KOPT-K1 (cell line): Measurements from ENCODE around the gene RHOH.

Source experiments
- H3K27ac ChIP-seq: fragments of 200-600 bp; sonication (generic); 2 replicates; pipeline ENCODE4 v1.5.1; 2016; ENCODE audit warnings: antibody characterized with exemption, mild to moderate bottlenecking, low read depth, low read length; ENCODE audit not compliant: poor library complexity, severe bottlenecking
- H3K36me3 ChIP-seq: fragments of 200-600 bp; sonication (generic); 2 replicates; pipeline ENCODE4 v1.5.1; 2017; ENCODE audit warnings: antibody characterized with exemption, mild to moderate bottlenecking, low read length, moderate library complexity; ENCODE audit not compliant: insufficient read depth
- H3K9me3 ChIP-seq: fragments of 200-600 bp; sonication (generic); 2 replicates; pipeline ENCODE4 v1.5.1; 2017; ENCODE audit warnings: antibody characterized with exemption, low read length, mild to moderate bottlenecking; ENCODE audit not compliant: insufficient read depth, poor library complexity, severe bottlenecking

Gene RHOH

GRCh38 chr4:40231316-40231863 lies 34.6 kb downstream of the RHOH start:
- Histone ChIP-seq H3K27ac (peak overlapping the region; percentile 80), H3K36me3 (peaks cover 77% of the 10 kb centered on the region), H3K9me3 (no peaks in the 10 kb centered on the region)

- no peaks in the 10 kb centered on the region for H3K9me3 ChIP-seq
- H3K36me3 ChIP-seq, result peaks cover 68% of the 10 kb centered on the region
- peak overlapping the region; percentile 80 for H3K27ac ChIP-seq
These were observed 35.8 kb downstream of the RHOH start for GRCh38 chr4:40232610-40233009.

- Histone ChIP-seq H3K36me3 (peaks cover 66% of the 10 kb centered on the region), H3K9me3 (no peaks in the 10 kb centered on the region), H3K27ac (peak overlapping the region; percentile 44)
These were observed 36.4 kb downstream of the RHOH start for GRCh38 chr4:40233227-40233626.

- Histone ChIP-seq H3K9me3 (no peaks in the 10 kb centered on the region), H3K36me3 (peaks cover 58% of the 10 kb centered on the region), H3K27ac (peak overlapping the region; percentile 89)
These were observed 37.7 kb downstream of the RHOH start for GRCh38 chr4:40234519-40235039.

GRCh38 chr4:40238008-40238699 lies 41.3 kb downstream of the RHOH start:
- peaks cover 67% of the 10 kb centered on the region for H3K36me3 ChIP-seq
- H3K27ac ChIP-seq, result peak overlapping the region; percentile 89

GRCh38 chr4:40238700-40239548 lies 42.1 kb downstream of the RHOH start:
- Histone ChIP-seq H3K9me3 (no peaks in the 10 kb centered on the region), H3K36me3 (peaks cover 69% of the 10 kb centered on the region), H3K27ac (peak overlapping the region; percentile 89)

More at GRCh38 chr4:40238008-40238699, 41.3 kb downstream of the RHOH start:
- no peaks in the 10 kb centered on the region for H3K9me3 ChIP-seq

DNA sequence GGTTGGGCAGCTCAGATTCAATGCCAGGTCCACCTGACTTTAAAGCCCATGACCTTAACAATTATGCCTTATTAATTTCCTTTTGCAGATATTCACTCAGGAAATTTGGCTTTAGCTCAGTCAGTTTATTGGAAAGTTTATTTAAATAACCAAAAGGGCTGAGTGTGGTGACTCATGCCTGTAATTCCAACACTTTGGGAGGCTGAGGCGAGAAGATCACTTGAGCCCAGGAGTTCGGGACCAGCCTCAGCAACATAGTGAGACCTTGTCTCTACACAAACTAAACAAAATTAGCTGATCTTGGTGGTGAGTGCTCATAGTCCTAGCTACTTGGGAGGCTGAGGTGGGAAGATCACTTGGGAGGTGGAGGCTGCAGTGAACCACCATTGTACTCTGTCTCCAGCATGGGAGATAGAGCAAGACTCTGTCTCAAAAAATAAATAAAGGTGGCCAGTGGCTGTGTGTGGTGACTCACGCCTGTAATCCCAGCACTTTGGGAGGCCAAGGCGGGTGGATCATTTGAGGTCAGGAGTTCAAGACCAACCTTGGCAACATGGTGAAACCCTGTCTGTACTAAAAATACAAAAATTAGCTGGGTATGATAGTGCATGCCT lies 43.3 kb downstream of the RHOH start:
- Histone ChIP-seq H3K27ac (peak overlapping the region; percentile 89), H3K36me3 (peaks cover 69% of the 10 kb centered on the region), H3K9me3 (no peaks in the 10 kb centered on the region)

DNA sequence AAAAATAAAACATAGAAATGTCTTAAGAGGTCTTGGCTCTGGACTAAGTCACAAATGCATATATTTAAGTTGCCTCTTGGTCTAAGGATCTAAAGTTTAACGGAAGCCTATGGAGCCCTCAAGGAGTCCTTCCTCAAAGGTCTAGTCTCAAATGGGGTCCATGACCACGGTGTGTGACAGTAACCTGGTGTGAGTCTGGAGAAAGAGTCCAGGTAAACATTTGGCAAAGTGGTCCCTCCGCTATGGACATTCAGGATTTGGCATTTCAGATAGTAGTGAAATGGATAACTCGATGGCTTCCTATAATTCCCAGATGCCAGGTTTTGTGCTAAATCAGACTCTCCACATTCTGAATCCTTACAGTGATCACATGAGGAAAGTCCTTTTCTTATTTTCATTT lies 44.2 kb downstream of the RHOH start:
- H3K9me3 ChIP-seq, result no peaks in the 10 kb centered on the region
- peaks cover 71% of the 10 kb centered on the region for H3K36me3 ChIP-seq
- peak overlapping the region; percentile 75 for H3K27ac ChIP-seq

- H3K36me3 ChIP-seq, result peaks cover 73% of the 10 kb centered on the region
- H3K9me3 ChIP-seq, result no peaks in the 10 kb centered on the region
- peak overlapping the region; percentile 75 for H3K27ac ChIP-seq
These were observed 45.1 kb downstream of the RHOH start for GRCh38 chr4:40241941-40242340.

DNA sequence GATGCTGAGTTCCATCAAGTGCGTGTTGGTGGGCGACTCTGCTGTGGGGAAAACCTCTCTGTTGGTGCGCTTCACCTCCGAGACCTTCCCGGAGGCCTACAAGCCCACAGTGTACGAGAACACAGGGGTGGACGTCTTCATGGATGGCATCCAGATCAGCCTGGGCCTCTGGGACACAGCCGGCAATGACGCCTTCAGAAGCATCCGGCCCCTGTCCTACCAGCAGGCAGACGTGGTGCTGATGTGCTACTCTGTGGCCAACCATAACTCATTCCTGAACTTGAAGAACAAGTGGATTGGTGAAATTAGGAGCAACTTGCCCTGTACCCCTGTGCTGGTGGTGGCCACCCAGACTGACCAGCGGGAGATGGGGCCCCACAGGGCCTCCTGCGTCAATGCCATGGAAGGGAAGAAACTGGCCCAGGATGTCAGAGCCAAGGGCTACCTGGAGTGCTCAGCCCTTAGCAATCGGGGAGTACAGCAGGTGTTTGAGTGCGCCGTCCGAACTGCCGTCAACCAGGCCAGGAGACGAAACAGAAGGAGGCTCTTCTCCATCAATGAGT lies 46.6 kb downstream of the RHOH start:
- peaks cover 76% of the 10 kb centered on the region for H3K36me3 ChIP-seq
- peak overlapping the region; percentile 75 for H3K27ac ChIP-seq
- no peaks in the 10 kb centered on the region for H3K9me3 ChIP-seq

GRCh38 chr4:40244606-40245005 lies 47.8 kb downstream of the RHOH start:
- Histone ChIP-seq H3K9me3 (no peaks in the 10 kb centered on the region), H3K36me3 (peaks cover 77% of the 10 kb centered on the region), H3K27ac (peak overlapping the region; percentile 75)

GRCh38 chr4:40245550-40245949 lies 48.7 kb downstream of the RHOH start:
- H3K36me3 ChIP-seq, result peaks cover 69% of the 10 kb centered on the region
- H3K27ac ChIP-seq, result peak overlapping the region; percentile 75
- H3K9me3 ChIP-seq, result no peaks in the 10 kb centered on the region

GRCh38 chr4:40246011-40246900 lies 49.4 kb downstream of the RHOH start:
- peak overlapping the region; percentile 75 for H3K27ac ChIP-seq
- H3K36me3 ChIP-seq, result peaks cover 64% of the 10 kb centered on the region
- H3K9me3 ChIP-seq, result no peaks in the 10 kb centered on the region

- Histone ChIP-seq H3K9me3 (no peaks in the 10 kb centered on the region), H3K27ac (peak overlapping the region; percentile 75), H3K36me3 (peaks cover 57% of the 10 kb centered on the region)
These were observed 50.1 kb downstream of the RHOH start for GRCh38 chr4:40246938-40247337.
